H54 (cell line): ENCODE data around the gene SLC6A17.

Experiments used
- DNase-seq: peaks from one replicate; pipeline ENCODE4 v3.0.0; 2011; ENCODE audit warnings: low spot score, mixed read lengths; ENCODE audit not compliant: insufficient read length
- FAIRE-seq: peaks from 3 replicates; lab custom pipeline; 2011; peaks lifted over from hg19 to GRCh38; lab: Jason Lieb, UNC
- POLR2A ChIP-seq: IDR thresholded peaks from 2 replicates; pipeline ENCODE4 v1.6.1; 2011; ENCODE audit warnings: low read depth, mild to moderate bottlenecking, low read length

SLC6A17 gene

GRCh38 chr1:110233861-110234260 is 83.6 kb downstream of the SLC6A17 start:
- DNase-seq = no peak
- TF ChIP-seq POLR2A = no peak
- FAIRE-seq = no peak

- DNase-seq (no peak), FAIRE-seq (no peak)
- no peak for TF ChIP-seq POLR2A
Observed at GRCh38 chr1:110234691-110235090, 84.4 kb downstream of the SLC6A17 start.

- FAIRE-seq (no peak), DNase-seq (no peak)
- no peak for TF ChIP-seq POLR2A
Observed at GRCh38 chr1:110235181-110235833, 85.0 kb downstream of the SLC6A17 start.

GRCh38 chr1:110235834-110236682 is 85.8 kb downstream of the SLC6A17 start:
- FAIRE-seq (peak; percentile 73), DNase-seq (peak; percentile 76)
- TF ChIP-seq POLR2A = no peak

- no peak for TF ChIP-seq POLR2A
- no peak for DNase-seq
- no peak for FAIRE-seq
Observed at GRCh38 chr1:110237386-110238152, 87.3 kb downstream of the SLC6A17 start.

GRCh38 chr1:110239441-110240430 is 89.4 kb downstream of the SLC6A17 start:
- TF ChIP-seq POLR2A = no peak
- FAIRE-seq = no peak
- DNase-seq = no peak

GRCh38 chr1:110240476-110241210 is 90.3 kb downstream of the SLC6A17 start:
- TF ChIP-seq POLR2A = no peak
- FAIRE-seq (no peak), DNase-seq (no peak)

GRCh38 chr1:110241516-110241915 is 91.2 kb downstream of the SLC6A17 start:
- no peak for FAIRE-seq
- no peak for DNase-seq
- no peak for TF ChIP-seq POLR2A

GRCh38 chr1:110242062-110242461 is 91.8 kb downstream of the SLC6A17 start:
- no peak for DNase-seq
- TF ChIP-seq POLR2A = no peak
- FAIRE-seq = no peak

GRCh38 chr1:110242731-110243130 is 92.4 kb downstream of the SLC6A17 start:
- no peak for FAIRE-seq
- no peak for TF ChIP-seq POLR2A
- no peak for DNase-seq

GRCh38 chr1:110243146-110243545 is 92.9 kb downstream of the SLC6A17 start:
- no peak for FAIRE-seq

GRCh38 chr1:110243574-110243973 is 93.3 kb downstream of the SLC6A17 start:
- no peak for TF ChIP-seq POLR2A
- no peak for DNase-seq
- no peak for FAIRE-seq

More at GRCh38 chr1:110243146-110243545, 92.9 kb downstream of the SLC6A17 start:
- TF ChIP-seq POLR2A = no peak
- no peak for DNase-seq
